HG02610 (cell line): ENCODE measurements around the gene SPAG5.

ENCODE experiments used
- ATAC-seq: cut with Tn5 transposase; IDR thresholded peaks from one replicate; pipeline ENCODE4 v1.9.1; 2021; ENCODE audit warnings: mild to moderate bottlenecking, moderate library complexity; ENCODE audit not compliant: unreplicated experiment

Gene SPAG5

GRCh38 chr17:28598799-28599310, at the start of gene SPAG5:
Gene SPAG5, minus strand, starts transcription at chr17:28599025. Its CDS starts 79 bp downstream, at chr17:28598946.
- ATAC-seq: peak; percentile 85

- ATAC-seq: no peak
These were observed 47.4 kb upstream of the SPAG5 start for GRCh38 chr17:28646039-28646754.

- ATAC-seq: no peak
These were observed 46.7 kb upstream of the SPAG5 start for GRCh38 chr17:28645576-28645939.

DNA sequence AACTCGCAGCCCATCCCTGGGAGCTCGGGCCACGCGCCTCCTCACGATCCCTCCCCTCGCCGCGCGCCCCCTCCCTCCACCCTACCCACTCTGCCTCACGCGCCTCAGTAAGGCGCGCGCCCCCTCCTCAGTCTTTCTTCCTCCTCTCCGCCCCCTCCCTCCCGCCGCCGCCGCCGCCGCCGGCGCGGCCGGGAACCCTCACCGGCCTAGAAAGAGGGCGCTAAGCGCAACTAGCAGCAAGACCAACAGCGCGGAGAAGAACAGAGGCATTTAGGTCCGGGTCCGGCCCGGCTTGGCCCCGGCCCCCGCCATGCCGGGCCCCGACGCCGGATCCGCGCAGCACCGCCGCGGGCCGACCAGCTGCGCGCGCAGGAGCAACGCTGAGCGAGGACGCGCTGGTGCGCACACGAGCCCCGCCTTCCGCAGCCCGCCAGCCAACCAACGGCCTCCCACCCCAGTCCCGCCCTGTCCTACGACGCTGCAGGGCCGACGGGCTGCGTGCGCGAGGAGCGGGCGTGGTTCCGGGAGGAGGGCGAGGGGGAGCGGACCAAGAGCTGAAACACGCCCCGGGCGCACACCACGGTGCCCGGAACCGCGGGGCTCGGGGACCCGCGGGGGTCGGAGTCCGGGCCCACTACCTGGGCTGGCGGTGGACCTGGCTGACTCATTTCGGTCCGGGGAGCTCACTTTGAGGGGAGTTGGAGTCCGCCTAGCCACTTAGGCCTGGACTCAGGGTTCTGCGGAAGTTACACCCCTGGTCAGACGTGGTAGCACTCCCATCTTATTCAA, 46.2 kb upstream of the SPAG5 start, which contains the start of gene BLTP2:
Gene BLTP2 (minus strand): TSS at position 372 of the 789 bp plus-strand sequence. CDS start 102 bp downstream, at position 270.
- ATAC-seq: peak; percentile 92

GRCh38 chr17:28643983-28644786, 45.4 kb upstream of the SPAG5 start:
- no peak for ATAC-seq

- no peak for ATAC-seq
These were observed 42.8 kb upstream of the SPAG5 start for GRCh38 chr17:28641579-28641978.

GRCh38 chr17:28635506-28635905, 36.7 kb upstream of the SPAG5 start:
- no peak for ATAC-seq

- ATAC-seq: no peak
These were observed 35.5 kb upstream of the SPAG5 start for GRCh38 chr17:28634206-28634865.

DNA sequence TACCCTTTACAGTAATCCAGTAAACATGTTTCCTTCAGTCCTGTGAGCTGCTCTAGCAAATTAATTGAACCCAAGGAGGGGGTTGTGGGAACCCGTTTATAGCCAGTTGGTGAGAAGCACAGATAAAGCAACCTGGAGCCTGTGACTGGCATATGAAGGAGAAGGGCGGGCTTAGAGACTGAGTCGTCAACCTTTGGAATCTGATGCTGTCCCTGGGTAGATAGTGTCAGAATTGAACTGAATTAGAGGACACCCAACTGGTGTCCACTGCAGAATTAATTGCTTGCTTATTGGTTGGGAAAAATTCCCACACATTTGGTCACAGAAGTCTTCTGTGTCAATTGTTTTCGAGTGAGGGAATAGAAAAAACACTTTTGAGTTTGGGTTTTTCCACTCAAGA, 28.0 kb upstream of the SPAG5 start:
- no peak for ATAC-seq

GRCh38 chr17:28624148-28624547, 25.3 kb upstream of the SPAG5 start:
- no peak for ATAC-seq

DNA sequence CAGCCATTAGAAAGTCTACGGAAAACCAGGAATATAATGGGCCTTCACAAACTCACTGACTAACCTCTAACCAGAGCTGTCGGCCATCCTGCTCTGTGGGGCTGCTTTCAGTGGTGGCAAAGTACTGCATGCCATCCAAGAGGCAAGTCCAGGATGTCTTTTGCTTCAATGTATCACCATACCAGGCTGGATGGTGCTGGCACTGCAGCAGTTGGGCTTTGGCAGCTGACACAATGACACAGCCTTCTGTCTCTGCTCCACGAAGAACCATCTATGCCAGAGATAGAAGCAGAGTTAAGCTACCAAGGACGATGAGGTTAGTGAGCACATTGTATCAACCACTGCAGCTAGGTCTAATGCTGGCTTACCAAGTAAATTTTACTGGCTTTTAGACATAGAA, 24.9 kb upstream of the SPAG5 start:
- no peak for ATAC-seq

DNA sequence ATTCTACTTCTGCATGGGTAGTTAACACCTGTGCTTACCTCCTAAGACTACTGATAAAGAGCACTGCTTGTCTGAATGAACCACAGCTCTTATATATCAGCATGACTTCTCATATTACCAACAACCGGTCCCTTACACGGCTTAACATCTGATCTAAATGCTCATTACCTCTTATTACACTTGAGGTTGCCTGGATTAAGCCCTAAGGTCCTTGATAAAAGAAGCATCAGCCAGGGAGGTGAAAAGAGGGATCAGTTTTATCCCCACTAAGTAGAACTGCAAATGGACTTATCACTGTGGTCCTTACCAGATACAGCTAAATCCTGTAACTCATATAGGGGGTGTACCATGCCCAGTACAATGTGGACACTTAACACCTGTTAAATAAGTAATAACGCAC, 23.4 kb upstream of the SPAG5 start:
- no peak for ATAC-seq

GRCh38 chr17:28620010-28620409, 21.2 kb upstream of the SPAG5 start:
- ATAC-seq: no peak

- no peak for ATAC-seq
These were observed 19.6 kb upstream of the SPAG5 start for GRCh38 chr17:28618464-28618863.

DNA sequence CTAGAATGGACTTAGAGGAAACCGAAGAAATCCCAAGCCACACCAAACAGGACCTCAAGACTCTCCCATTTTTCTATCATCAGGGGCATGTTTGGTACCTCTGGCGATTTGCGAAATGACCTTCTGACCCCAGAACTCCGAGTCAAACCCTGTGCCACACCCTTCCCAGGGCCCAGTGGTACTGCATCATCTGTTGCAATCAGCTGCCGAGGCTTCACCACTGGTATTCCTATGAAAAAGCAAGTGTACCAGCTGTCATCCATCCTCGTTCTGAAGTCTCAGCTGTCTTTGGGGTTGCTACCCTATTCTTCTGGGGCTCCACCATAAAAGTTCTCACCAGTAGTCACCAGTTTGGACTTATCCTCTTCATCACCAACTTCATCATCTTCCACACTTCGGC, 17.5 kb upstream of the SPAG5 start:
- no peak for ATAC-seq

GRCh38 chr17:28615260-28615940, 16.6 kb upstream of the SPAG5 start:
- ATAC-seq: no peak

DNA sequence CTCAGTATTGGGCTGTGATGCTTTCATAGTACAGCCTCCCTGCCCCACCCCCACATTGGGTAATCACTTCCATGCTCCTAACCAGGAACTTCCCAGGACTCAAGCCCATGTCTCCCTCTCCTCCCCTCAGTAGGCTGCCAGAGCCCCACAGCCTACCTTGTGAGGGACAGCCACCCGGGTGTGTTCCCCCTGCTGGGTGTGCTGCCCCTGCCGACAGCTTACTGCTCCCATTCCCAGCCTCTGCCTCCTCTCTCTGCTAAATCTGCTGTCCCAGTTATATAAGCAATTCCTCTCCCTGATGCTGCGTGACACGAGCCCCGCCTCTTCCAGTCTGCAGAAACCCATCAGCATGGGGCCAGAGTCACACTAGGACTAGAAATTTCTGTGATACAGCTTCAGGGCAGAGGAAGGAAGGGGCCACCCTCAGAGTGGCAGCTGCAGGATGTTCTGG, 15.1 kb upstream of the SPAG5 start, which contains the start of gene RSKR:
Gene RSKR (minus strand): TSS at position 255 of the 451 bp plus-strand sequence. CDS start 24 bp downstream, at position 231.
- no peak for ATAC-seq

- no peak for ATAC-seq
These were observed 14.4 kb upstream of the SPAG5 start for GRCh38 chr17:28612936-28613872.

GRCh38 chr17:28612531-28612930, 13.7 kb upstream of the SPAG5 start:
- no peak for ATAC-seq
